Neural progenitor cell (in vitro differentiated cells): ENCODE measurements around the gene STX1A. TPM values are rescaled to one million over a fixed set of nuclear protein-coding genes. Genes with fewer than 3 reads are reported as not detected.

Source experiments
- DNase-seq: peaks from one replicate; pipeline ENCODE4 v3.0.0-alpha.2; 2016; ENCODE audit warnings: low spot score
- H2AFZ ChIP-seq: fragments of 200-600 bp; sonication (generic); replicated peaks from 2 replicates; pipeline ENCODE4 v1.6.1; 2016; ENCODE audit warnings: antibody characterized with exemption
- H3F3A ChIP-seq: fragments of 200-600 bp; sonication (generic); 2 replicates; pipeline ENCODE4 v1.6.1; 2016; ENCODE audit warnings: antibody characterized with exemption, low read depth
- H3K27ac ChIP-seq: fragments of 200-600 bp; sonication (generic); 2 replicates; pipeline ENCODE4 v1.5.1; 2016; ENCODE audit warnings: mild to moderate bottlenecking
- H3K27me3 ChIP-seq: fragments of 200-600 bp; sonication (generic); 2 replicates; pipeline ENCODE4 v1.6.1; 2016; ENCODE audit warnings: mild to moderate bottlenecking, moderate library complexity
- H3K36me3 ChIP-seq: fragments of 200-600 bp; sonication (generic); 2 replicates; pipeline ENCODE4 v1.5.1; 2016
- H3K4me1 ChIP-seq: fragments of 200-600 bp; sonication (generic); 2 replicates; pipeline ENCODE4 v1.6.1; 2016; ENCODE audit warnings: mixed run types
- H3K4me2 ChIP-seq: fragments of 200-600 bp; sonication (generic); 2 replicates; pipeline ENCODE4 v1.6.1; 2016
- H3K4me3 ChIP-seq: fragments of 200-600 bp; sonication (generic); 2 replicates; pipeline ENCODE4 v1.5.1; 2016
- H3K79me2 ChIP-seq: fragments of 200-600 bp; sonication (generic); 2 replicates; pipeline ENCODE4 v1.6.1; 2016; ENCODE audit warnings: low read depth
- H3K9ac ChIP-seq: fragments of 200-600 bp; sonication (generic); 2 replicates; pipeline ENCODE4 v1.6.1; 2016
- H3K9me3 ChIP-seq: fragments of 200-600 bp; sonication (generic); 2 replicates; pipeline ENCODE4 v1.5.1; 2016; ENCODE audit warnings: low read depth
- H4K20me1 ChIP-seq: fragments of 200-600 bp; sonication (generic); 2 replicates; pipeline ENCODE4 v1.6.1; 2016; ENCODE audit warnings: low read depth
- H3K27ac Mint-ChIP-seq: 3 replicates; pipeline ENCODE4 v1.8.0; 2021; ENCODE audit warnings: mixed read lengths
- H3K27me3 Mint-ChIP-seq: 2 replicates; pipeline ENCODE4 v1.8.0; 2022; ENCODE audit warnings: low read depth, mild to moderate bottlenecking, inconsistent platforms, moderate library complexity, mixed read lengths; ENCODE audit not compliant: insufficient read depth
- H3K36me3 Mint-ChIP-seq: 3 replicates; pipeline ENCODE4 v1.8.0; 2021; ENCODE audit warnings: mixed read lengths
- H3K4me1 Mint-ChIP-seq: 3 replicates; pipeline ENCODE4 v1.8.0; 2021; ENCODE audit warnings: mixed read lengths
- H3K4me3 Mint-ChIP-seq: 3 replicates; pipeline ENCODE4 v1.8.0; 2021; ENCODE audit warnings: mild to moderate bottlenecking, moderate library complexity, mixed read lengths
- H3K9me3 Mint-ChIP-seq: 3 replicates; pipeline ENCODE4 v1.8.0; 2020; ENCODE audit warnings: mixed read lengths
- CTCF ChIP-seq: fragments of 200-600 bp; sonication (generic); IDR thresholded peaks from 2 replicates; pipeline ENCODE4 v1.5.1; 2017; ENCODE audit warnings: antibody characterized with exemption, mild to moderate bottlenecking
- EZH2 ChIP-seq: fragments of 200-600 bp; sonication (generic); IDR thresholded peaks from 2 replicates; pipeline ENCODE4 v1.6.1; 2017; ENCODE audit warnings: antibody characterized with exemption, mild to moderate bottlenecking, moderate library complexity
- EZH2phosphoT487 ChIP-seq: fragments of 200-600 bp; sonication (generic); IDR thresholded peaks from 2 replicates; pipeline ENCODE4 v1.6.1; 2017; ENCODE audit warnings: antibody characterized with exemption
- total RNA-seq: library from RNA; depleted of rRNA; stranded (reverse); fragments of >200 nt; gene quantifications from 2 replicates; pipeline ENCODE4 v1.2.3, GENCODE V29; 2015; ENCODE audit warnings: low replicate concordance

The STX1A gene
- total RNA-seq, 1 donor from 2014 or later: 21.9 TPM

- Histone ChIP-seq H3K36me3 (no peaks in the 10 kb centered on the region), H3K4me3 (no peak overlapping the region), H4K20me1 (peaks cover 3% of the 10 kb centered on the region), H3K27ac (no peak overlapping the region), H3K4me1 (no peaks in the 10 kb centered on the region), H3F3A (no peaks in the 10 kb centered on the region), H3K27me3 (no peaks in the 10 kb centered on the region), H3K79me2 (peaks cover 12% of the 10 kb centered on the region), H3K9ac (no peak overlapping the region), H2AFZ (no peak overlapping the region), H3K9me3 (no peaks in the 10 kb centered on the region), H3K4me2 (no peak overlapping the region)
- H3K9me3 Mint-ChIP-seq: no peaks in the 10 kb centered on the region
- TF ChIP-seq EZH2phosphoT487 (no peak), CTCF (no peak)
- DNase-seq: no peak
- H3K27me3 Mint-ChIP-seq: no peaks in the 10 kb centered on the region
- no peak overlapping the region for H3K27ac Mint-ChIP-seq
- H3K4me3 Mint-ChIP-seq: no peak overlapping the region
- H3K4me1 Mint-ChIP-seq: no peaks in the 10 kb centered on the region
- H3K36me3 Mint-ChIP-seq: peaks cover 21% of the 10 kb centered on the region
These were observed 28.8 kb downstream of the STX1A start for GRCh38 chr7:73690646-73691045.

- no peaks in the 10 kb centered on the region for H3K36me3 ChIP-seq
- no peak overlapping the region for H2AFZ ChIP-seq
- H3F3A ChIP-seq: no peaks in the 10 kb centered on the region
- peaks cover 34% of the 10 kb centered on the region for H3K79me2 ChIP-seq
- no peak overlapping the region for H3K9ac ChIP-seq
- peaks cover 4% of the 10 kb centered on the region for H3K4me1 Mint-ChIP-seq
- H3K4me1 ChIP-seq: no peaks in the 10 kb centered on the region
- no peak overlapping the region for H3K4me2 ChIP-seq
- peaks cover 15% of the 10 kb centered on the region for H3K36me3 Mint-ChIP-seq
- no peak overlapping the region for H3K4me3 Mint-ChIP-seq
- H3K27ac Mint-ChIP-seq: no peak overlapping the region
- H4K20me1 ChIP-seq: peaks cover 3% of the 10 kb centered on the region
- no peak for TF ChIP-seq EZH2
- no peak for TF ChIP-seq CTCF
- TF ChIP-seq EZH2phosphoT487: no peak
- peaks cover 4% of the 10 kb centered on the region for H3K27me3 Mint-ChIP-seq
- no peak for DNase-seq
- H3K4me3 ChIP-seq: no peak overlapping the region
- no peaks in the 10 kb centered on the region for H3K9me3 Mint-ChIP-seq
- no peaks in the 10 kb centered on the region for H3K9me3 ChIP-seq
- H3K27ac ChIP-seq: no peak overlapping the region
- H3K27me3 ChIP-seq: no peaks in the 10 kb centered on the region
These were observed 31.2 kb downstream of the STX1A start for GRCh38 chr7:73688288-73688687.

GRCh38 chr7:73685311-73685710, 34.2 kb downstream of the STX1A start:
- Histone ChIP-seq H3K9ac (no peak overlapping the region), H3K27ac (no peak overlapping the region), H3K4me2 (no peak overlapping the region), H2AFZ (no peak overlapping the region), H3K79me2 (peaks cover 62% of the 10 kb centered on the region), H3K4me3 (no peak overlapping the region), H3F3A (no peaks in the 10 kb centered on the region), H4K20me1 (peaks cover 25% of the 10 kb centered on the region), H3K4me1 (peaks cover 9% of the 10 kb centered on the region), H3K27me3 (no peaks in the 10 kb centered on the region), H3K9me3 (no peaks in the 10 kb centered on the region), H3K36me3 (no peaks in the 10 kb centered on the region)
- Mint-ChIP-seq H3K27me3 (peaks cover 4% of the 10 kb centered on the region), H3K4me3 (peak overlapping the region; percentile 79), H3K4me1 (peaks cover 23% of the 10 kb centered on the region), H3K9me3 (no peaks in the 10 kb centered on the region), H3K27ac (no peak overlapping the region), H3K36me3 (peaks cover 12% of the 10 kb centered on the region)
- TF ChIP-seq EZH2: no peak
- no peak for TF ChIP-seq EZH2phosphoT487
- TF ChIP-seq CTCF: no peak
- DNase-seq: no peak
